ENCODE measurements around the gene GCH1.
A peak's percentile ranks its signal among the peaks of the same experiment; 100 is the strongest.
"Not testable (repeated sequence)": the region's sequence is repeated elsewhere in the genome, so short reads cannot be mapped to it uniquely, and the experiment has no call there.

Gene GCH1

GRCh38 chr14:54902521-54903420, at the start of gene GCH1:
Gene GCH1 (minus strand): TSS chr14:54902826. CDS start chr14:54902663, 163 bp downstream.
- DNase-seq (ENCODE audit: low spot score) = peak; percentile 20
- no peak for FAIRE-seq

- DNase-seq (ENCODE audit: low spot score) (no peak), FAIRE-seq (no peak)
Observed at GRCh38 chr14:54947230-54947629, 44.6 kb upstream of the GCH1 start.

- no peak for FAIRE-seq
- DNase-seq (ENCODE audit: low spot score) = no peak
Observed at GRCh38 chr14:54946500-54946899, 43.9 kb upstream of the GCH1 start.

GRCh38 chr14:54944737-54945391, 42.2 kb upstream of the GCH1 start:
- FAIRE-seq (no peak), DNase-seq (ENCODE audit: low spot score) (no peak)

GRCh38 chr14:54942913-54943312, 40.3 kb upstream of the GCH1 start:
- DNase-seq (ENCODE audit: low spot score) (no peak), FAIRE-seq (no peak)

GRCh38 chr14:54936816-54937215, 34.2 kb upstream of the GCH1 start:
- no peak for DNase-seq (ENCODE audit: low spot score)
- FAIRE-seq = no peak

- FAIRE-seq (no peak), DNase-seq (ENCODE audit: low spot score) (no peak)
Observed at GRCh38 chr14:54935958-54936357, 33.3 kb upstream of the GCH1 start.

GRCh38 chr14:54935100-54935499, 32.5 kb upstream of the GCH1 start:
- no peak for DNase-seq (ENCODE audit: low spot score)
- no peak for FAIRE-seq

GRCh38 chr14:54933006-54933405, 30.4 kb upstream of the GCH1 start:
- no peak for DNase-seq (ENCODE audit: low spot score)
- FAIRE-seq = no peak

- no peak for DNase-seq (ENCODE audit: low spot score)
- FAIRE-seq = no peak
Observed at GRCh38 chr14:54931598-54932340, 29.1 kb upstream of the GCH1 start.

- no peak for FAIRE-seq
Observed at GRCh38 chr14:54931101-54931500, 28.5 kb upstream of the GCH1 start.

GRCh38 chr14:54929556-54929955, 26.9 kb upstream of the GCH1 start:
- no peak for DNase-seq (ENCODE audit: low spot score)
- FAIRE-seq = no peak

More at GRCh38 chr14:54931101-54931500, 28.5 kb upstream of the GCH1 start:
- DNase-seq (ENCODE audit: low spot score) = no peak

GRCh38 chr14:54928216-54928615, 25.6 kb upstream of the GCH1 start:
- no peak for FAIRE-seq
- DNase-seq (ENCODE audit: low spot score) = no peak

GRCh38 chr14:54927551-54927950, 24.9 kb upstream of the GCH1 start:
- DNase-seq (ENCODE audit: low spot score) = no peak
- no peak for FAIRE-seq

- FAIRE-seq = not testable (repeated sequence)
Observed at GRCh38 chr14:54926570-54926969, 23.9 kb upstream of the GCH1 start.

GRCh38 chr14:54922598-54922997, 20.0 kb upstream of the GCH1 start:
- FAIRE-seq (no peak), DNase-seq (ENCODE audit: low spot score) (no peak)

More at GRCh38 chr14:54926570-54926969, 23.9 kb upstream of the GCH1 start:
- DNase-seq (ENCODE audit: low spot score) = not testable (repeated sequence)

GRCh38 chr14:54920052-54920451, 17.4 kb upstream of the GCH1 start:
- DNase-seq (ENCODE audit: low spot score) (no peak), FAIRE-seq (no peak)

GRCh38 chr14:54919330-54919729, 16.7 kb upstream of the GCH1 start:
- DNase-seq (ENCODE audit: low spot score) = no peak
- FAIRE-seq = no peak

GRCh38 chr14:54918427-54918826, 15.8 kb upstream of the GCH1 start:
- DNase-seq (ENCODE audit: low spot score) = no peak
- no peak for FAIRE-seq

- DNase-seq (ENCODE audit: low spot score) (no peak), FAIRE-seq (no peak)
Observed at GRCh38 chr14:54916101-54916500, 13.5 kb upstream of the GCH1 start.

- FAIRE-seq = no peak
- DNase-seq (ENCODE audit: low spot score) = no peak
Observed at GRCh38 chr14:54909817-54910558, 7.4 kb upstream of the GCH1 start.

Data from RCC 7860 (cell line).